COR-L47 (cell line): Measurements from ENCODE around the gene FXYD6.
"Not testable (repeated sequence)": the region's sequence is repeated elsewhere in the genome, so short reads cannot be mapped to it uniquely, and the experiment has no call there.

ENCODE experiments used
- DNase-seq: peaks from one replicate; lab custom pipeline; 2025; lab: John Stamatoyannopoulos, UW

The FXYD6 gene

GRCh38 chr11:117876341-117877119 lies at the start of gene FXYD6:
FXYD6 (minus strand) TSS chr11:117876658; CDS start chr11:117842776, 33,882 bp downstream.
- peak; percentile 75 for DNase-seq

GRCh38 chr11:117926166-117926565 lies 49.7 kb upstream of the FXYD6 start:
- not testable (repeated sequence) for DNase-seq

GRCh38 chr11:117925198-117925925 lies 48.9 kb upstream of the FXYD6 start:
- no peak for DNase-seq

GRCh38 chr11:117924631-117925170 lies 48.2 kb upstream of the FXYD6 start:
- no peak for DNase-seq

GRCh38 chr11:117923773-117924172 lies 47.3 kb upstream of the FXYD6 start:
- no peak for DNase-seq

GRCh38 chr11:117923275-117923674 lies 46.8 kb upstream of the FXYD6 start:
- no peak for DNase-seq

GRCh38 chr11:117921893-117922292 lies 45.4 kb upstream of the FXYD6 start:
- no peak for DNase-seq

GRCh38 chr11:117921456-117921855 lies 45.0 kb upstream of the FXYD6 start:
- no peak for DNase-seq

- no peak for DNase-seq
These were observed 43.3 kb upstream of the FXYD6 start for GRCh38 chr11:117919781-117920221.

GRCh38 chr11:117919341-117919740 lies 42.9 kb upstream of the FXYD6 start:
- DNase-seq, result no peak

- DNase-seq, result no peak
These were observed 42.2 kb upstream of the FXYD6 start for GRCh38 chr11:117918366-117919255.

GRCh38 chr11:117917591-117918151 lies 41.2 kb upstream of the FXYD6 start:
- no peak for DNase-seq

- DNase-seq, result no peak
These were observed 40.5 kb upstream of the FXYD6 start for GRCh38 chr11:117916956-117917355.

GRCh38 chr11:117915672-117916235 lies 39.3 kb upstream of the FXYD6 start:
- no peak for DNase-seq

GRCh38 chr11:117914991-117915618 lies 38.6 kb upstream of the FXYD6 start:
- no peak for DNase-seq

GRCh38 chr11:117914398-117914761 lies 37.9 kb upstream of the FXYD6 start:
- DNase-seq, result no peak

- no peak for DNase-seq
These were observed 37.4 kb upstream of the FXYD6 start for GRCh38 chr11:117913736-117914397.

GRCh38 chr11:117912497-117912896 lies 36.0 kb upstream of the FXYD6 start:
- DNase-seq, result no peak

- DNase-seq, result no peak
These were observed 35.2 kb upstream of the FXYD6 start for GRCh38 chr11:117911694-117912093.

GRCh38 chr11:117910941-117911655 lies 34.6 kb upstream of the FXYD6 start:
- no peak for DNase-seq
